ENCODE results near the gene PTGDS.

PTGDS gene

DNA sequence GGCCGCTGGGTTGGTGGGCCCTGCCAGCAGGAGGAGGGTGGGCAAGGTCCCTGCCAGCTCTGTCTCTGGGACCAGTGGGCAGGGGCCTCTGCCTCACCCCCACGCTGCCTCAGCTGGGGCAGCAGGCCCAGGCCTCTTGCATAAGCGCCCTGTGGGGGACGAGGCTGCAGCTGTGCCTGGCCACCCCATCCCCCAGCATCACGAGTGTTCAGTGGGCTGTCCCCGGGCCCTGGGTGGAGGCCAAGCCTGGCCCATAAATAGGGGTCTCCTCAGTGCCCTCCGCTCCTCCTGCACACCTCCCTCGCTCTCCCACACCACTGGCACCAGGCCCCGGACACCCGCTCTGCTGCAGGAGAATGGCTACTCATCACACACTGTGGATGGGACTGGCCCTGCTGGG lies at the start of gene PTGDS:
Gene PTGDS, plus strand, starts transcription at position 282 of the 400 bp plus-strand sequence. Its CDS starts 75 bp downstream, at position 357.
- Histone ChIP-seq H3K9me3 (ENCODE audit: control insufficient read depth in 1 of 2, low read length in 2 of 2) (no peaks in the 10 kb centered on the region), H3K27ac (ENCODE audit: low read length) (no peak within 1 kb of the TSS), H3K4me1 (ENCODE audit: control insufficient read depth in 1 of 2, insufficient read depth in 2 of 2, low read length in 2 of 2) (peaks cover 0 to 19% of the 10 kb centered on the region in 2 donors), H3K4me3 (ENCODE audit: low read depth in 1 of 2, low read length in 2 of 2) (peak within 1 kb of the TSS in 1 of 2 donors; percentile 60), H3K36me3 (ENCODE audit: control insufficient read depth in 1 of 2, insufficient read depth in 2 of 2, low read length in 2 of 2) (no peaks in the 10 kb centered on the region), H3K27me3 (ENCODE audit: low read depth, low read length) (no peaks in the 10 kb centered on the region)

DNA sequence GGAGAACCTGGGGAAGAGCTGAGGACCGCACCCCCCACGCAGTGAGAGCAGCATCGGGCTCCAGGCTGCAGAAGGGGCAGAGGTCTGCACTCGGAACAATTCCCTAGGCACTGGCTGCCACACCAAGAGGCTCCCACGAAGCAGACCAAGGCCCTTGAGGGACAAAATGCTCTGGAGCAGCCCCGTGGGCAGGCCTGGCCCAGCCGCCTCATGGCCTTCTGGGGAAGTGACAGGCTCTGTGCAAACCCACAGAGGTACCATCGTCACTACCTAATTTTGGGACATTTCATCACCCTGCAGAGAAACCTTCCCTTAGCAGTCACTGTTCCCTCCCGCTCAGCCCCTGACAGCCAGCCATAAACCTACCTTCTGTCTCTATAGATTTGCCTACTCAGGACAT lies 48.7 kb upstream of the PTGDS start:
- Histone ChIP-seq H3K9me3 (ENCODE audit: control insufficient read depth in 1 of 2, low read length in 2 of 2) (no peaks in the 10 kb centered on the region), H3K36me3 (ENCODE audit: control insufficient read depth in 1 of 2, insufficient read depth in 2 of 2, low read length in 2 of 2) (peaks cover 10 to 26% of the 10 kb centered on the region in 2 donors), H3K27ac (ENCODE audit: low read length) (no peak overlapping the region), H3K27me3 (ENCODE audit: low read depth, low read length) (no peaks in the 10 kb centered on the region), H3K4me1 (ENCODE audit: control insufficient read depth in 1 of 2, insufficient read depth in 2 of 2, low read length in 2 of 2) (no peaks in the 10 kb centered on the region), H3K4me3 (ENCODE audit: low read depth in 1 of 2, low read length in 2 of 2) (no peak overlapping the region)

DNA sequence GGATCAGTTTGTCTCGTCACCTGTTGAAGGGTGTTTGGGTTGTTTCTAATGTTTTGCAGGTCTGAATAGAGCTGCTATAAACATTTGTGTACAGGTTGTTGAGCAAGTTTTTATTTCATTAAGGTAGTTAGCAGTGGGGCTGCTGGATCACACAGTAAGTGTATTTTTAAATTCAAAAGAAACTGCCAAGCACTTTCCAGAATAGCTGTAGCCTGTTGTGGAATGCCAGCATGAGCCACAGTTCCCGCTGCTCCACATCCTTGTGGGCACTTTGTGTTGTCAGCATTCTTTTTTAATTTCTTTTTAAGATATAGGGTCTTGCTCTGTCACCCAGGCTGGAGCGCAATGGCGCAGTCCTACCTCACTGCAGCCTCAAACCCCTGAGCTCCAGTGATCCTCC lies 47.3 kb upstream of the PTGDS start:
- Histone ChIP-seq H3K4me3 (ENCODE audit: low read depth in 1 of 2, low read length in 2 of 2) (no peak overlapping the region), H3K27ac (ENCODE audit: low read length) (no peak overlapping the region), H3K9me3 (ENCODE audit: control insufficient read depth in 1 of 2, low read length in 2 of 2) (no peaks in the 10 kb centered on the region), H3K4me1 (ENCODE audit: control insufficient read depth in 1 of 2, insufficient read depth in 2 of 2, low read length in 2 of 2) (no peaks in the 10 kb centered on the region), H3K27me3 (ENCODE audit: low read depth, low read length) (no peaks in the 10 kb centered on the region), H3K36me3 (ENCODE audit: control insufficient read depth in 1 of 2, insufficient read depth in 2 of 2, low read length in 2 of 2) (peaks cover 10 to 15% of the 10 kb centered on the region in 2 donors)

DNA sequence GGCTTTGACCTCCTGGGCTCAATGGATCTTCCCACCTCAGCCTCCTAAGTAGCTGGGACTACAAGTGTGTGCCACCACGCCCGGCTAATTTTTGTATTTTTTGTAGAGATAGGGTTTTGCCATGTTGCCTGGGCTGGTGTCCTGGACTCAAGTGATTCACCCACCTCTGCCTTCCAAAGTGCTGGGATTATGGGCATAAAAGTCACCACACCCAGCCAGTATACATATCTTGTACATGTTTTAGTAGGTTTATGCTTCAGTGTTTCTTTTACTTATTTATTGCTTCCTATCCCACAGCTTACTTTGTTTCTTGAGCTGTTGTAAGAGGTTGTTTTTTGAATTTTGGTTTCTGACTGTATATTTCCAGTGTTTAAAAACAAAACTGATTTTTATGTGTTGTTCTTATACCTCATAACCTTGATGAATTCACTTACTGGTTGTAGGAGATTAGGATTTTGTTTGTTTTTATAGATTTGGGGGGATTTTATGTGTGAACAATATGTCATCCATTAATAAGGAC lies 45.6 kb upstream of the PTGDS start:
- Histone ChIP-seq H3K4me3 (ENCODE audit: low read depth in 1 of 2, low read length in 2 of 2) (no peak overlapping the region), H3K27me3 (ENCODE audit: low read depth, low read length) (no peaks in the 10 kb centered on the region), H3K4me1 (ENCODE audit: control insufficient read depth in 1 of 2, insufficient read depth in 2 of 2, low read length in 2 of 2) (no peaks in the 10 kb centered on the region), H3K9me3 (ENCODE audit: control insufficient read depth in 1 of 2, low read length in 2 of 2) (no peaks in the 10 kb centered on the region), H3K27ac (ENCODE audit: low read length) (no peak overlapping the region), H3K36me3 (ENCODE audit: control insufficient read depth in 1 of 2, insufficient read depth in 2 of 2, low read length in 2 of 2) (peaks cover 2 to 3% of the 10 kb centered on the region in 2 donors)

DNA sequence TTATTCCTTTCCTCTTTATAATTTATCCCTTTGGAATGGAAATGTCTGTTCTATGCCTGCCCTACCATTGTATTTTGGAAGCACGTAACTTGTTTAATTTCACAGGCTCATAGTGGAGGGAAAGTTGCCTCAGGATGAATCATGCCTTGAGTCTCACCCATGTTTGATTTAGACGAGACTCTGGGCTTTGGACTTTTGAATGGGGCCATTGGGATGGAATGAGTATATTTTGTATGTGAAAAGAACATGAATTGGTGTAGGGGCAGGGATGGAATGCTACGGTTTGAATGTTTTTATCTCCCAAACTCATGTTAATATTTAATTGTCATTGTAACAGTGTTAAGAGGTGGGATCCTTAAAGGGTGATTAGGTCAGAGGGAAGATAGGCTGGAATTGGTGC lies 43.0 kb upstream of the PTGDS start:
- no peaks in the 10 kb centered on the region for H3K27me3 ChIP-seq (ENCODE audit: low read depth, low read length)
- peaks cover 0 to 10% of the 10 kb centered on the region in 2 donors for H3K36me3 ChIP-seq (ENCODE audit: control insufficient read depth in 1 of 2, insufficient read depth in 2 of 2, low read length in 2 of 2)
- H3K27ac ChIP-seq (ENCODE audit: low read length) = no peak overlapping the region
- H3K4me1 ChIP-seq (ENCODE audit: control insufficient read depth in 1 of 2, insufficient read depth in 2 of 2, low read length in 2 of 2) = no peaks in the 10 kb centered on the region
- no peaks in the 10 kb centered on the region for H3K9me3 ChIP-seq (ENCODE audit: control insufficient read depth in 1 of 2, low read length in 2 of 2)
- no peak overlapping the region for H3K4me3 ChIP-seq (ENCODE audit: low read depth in 1 of 2, low read length in 2 of 2)

DNA sequence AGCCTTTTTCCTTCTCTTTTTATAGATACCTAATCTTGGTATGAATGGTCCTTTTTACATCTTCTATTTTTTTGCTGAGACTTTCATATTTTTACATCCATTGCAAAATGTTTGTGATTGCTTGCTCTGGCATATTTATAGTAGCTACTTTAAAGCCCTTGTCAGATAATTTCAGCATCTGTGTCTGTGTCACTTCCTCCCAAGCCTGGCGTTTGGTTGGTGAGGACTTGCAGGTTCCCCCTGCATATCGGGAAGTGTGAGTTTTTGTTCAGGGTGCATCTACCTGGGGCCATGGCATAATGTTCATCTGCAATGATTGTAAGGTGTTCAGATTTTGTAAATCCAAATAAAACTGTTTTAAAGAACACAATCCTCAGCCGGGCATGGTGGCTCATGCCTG lies 41.7 kb upstream of the PTGDS start:
- no peaks in the 10 kb centered on the region for H3K4me1 ChIP-seq (ENCODE audit: control insufficient read depth in 1 of 2, insufficient read depth in 2 of 2, low read length in 2 of 2)
- H3K4me3 ChIP-seq (ENCODE audit: low read depth in 1 of 2, low read length in 2 of 2) = no peak overlapping the region
- H3K27me3 ChIP-seq (ENCODE audit: low read depth, low read length) = no peaks in the 10 kb centered on the region
- H3K9me3 ChIP-seq (ENCODE audit: control insufficient read depth in 1 of 2, low read length in 2 of 2) = no peaks in the 10 kb centered on the region
- H3K36me3 ChIP-seq (ENCODE audit: control insufficient read depth in 1 of 2, insufficient read depth in 2 of 2, low read length in 2 of 2) = peaks cover 6 to 24% of the 10 kb centered on the region in 2 donors
- H3K27ac ChIP-seq (ENCODE audit: low read length) = no peak overlapping the region

DNA sequence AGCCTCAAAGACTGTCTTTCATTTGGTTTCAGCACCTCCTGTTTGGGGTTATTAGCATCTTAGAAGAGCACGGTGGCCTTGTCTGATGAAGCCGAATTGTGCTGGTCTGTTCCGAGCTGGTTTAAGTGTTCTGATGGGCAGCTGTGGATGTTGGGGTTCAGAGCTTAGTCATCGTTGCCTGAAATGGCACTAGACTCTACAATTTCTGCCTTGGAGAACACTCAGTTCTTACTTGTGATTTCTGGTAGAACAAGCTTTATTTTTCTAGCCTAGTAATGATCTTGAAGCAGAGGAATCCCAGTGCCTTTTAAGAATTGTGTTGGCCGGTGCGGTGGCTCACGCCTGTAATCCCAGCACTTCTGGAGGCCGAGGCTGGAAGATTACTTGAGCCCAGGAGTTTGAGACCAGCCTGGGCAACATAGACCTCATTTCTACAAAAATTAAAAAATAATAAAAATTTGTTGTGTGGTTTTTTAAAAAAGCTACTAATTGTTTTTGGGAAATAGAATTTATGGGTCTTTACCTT lies 40.6 kb upstream of the PTGDS start:
- Histone ChIP-seq H3K4me1 (ENCODE audit: control insufficient read depth in 1 of 2, insufficient read depth in 2 of 2, low read length in 2 of 2) (no peaks in the 10 kb centered on the region), H3K27ac (ENCODE audit: low read length) (no peak overlapping the region), H3K27me3 (ENCODE audit: low read depth, low read length) (no peaks in the 10 kb centered on the region), H3K9me3 (ENCODE audit: control insufficient read depth in 1 of 2, low read length in 2 of 2) (no peaks in the 10 kb centered on the region), H3K36me3 (ENCODE audit: control insufficient read depth in 1 of 2, insufficient read depth in 2 of 2, low read length in 2 of 2) (peaks cover 10 to 34% of the 10 kb centered on the region in 2 donors), H3K4me3 (ENCODE audit: low read depth in 1 of 2, low read length in 2 of 2) (no peak overlapping the region)

DNA sequence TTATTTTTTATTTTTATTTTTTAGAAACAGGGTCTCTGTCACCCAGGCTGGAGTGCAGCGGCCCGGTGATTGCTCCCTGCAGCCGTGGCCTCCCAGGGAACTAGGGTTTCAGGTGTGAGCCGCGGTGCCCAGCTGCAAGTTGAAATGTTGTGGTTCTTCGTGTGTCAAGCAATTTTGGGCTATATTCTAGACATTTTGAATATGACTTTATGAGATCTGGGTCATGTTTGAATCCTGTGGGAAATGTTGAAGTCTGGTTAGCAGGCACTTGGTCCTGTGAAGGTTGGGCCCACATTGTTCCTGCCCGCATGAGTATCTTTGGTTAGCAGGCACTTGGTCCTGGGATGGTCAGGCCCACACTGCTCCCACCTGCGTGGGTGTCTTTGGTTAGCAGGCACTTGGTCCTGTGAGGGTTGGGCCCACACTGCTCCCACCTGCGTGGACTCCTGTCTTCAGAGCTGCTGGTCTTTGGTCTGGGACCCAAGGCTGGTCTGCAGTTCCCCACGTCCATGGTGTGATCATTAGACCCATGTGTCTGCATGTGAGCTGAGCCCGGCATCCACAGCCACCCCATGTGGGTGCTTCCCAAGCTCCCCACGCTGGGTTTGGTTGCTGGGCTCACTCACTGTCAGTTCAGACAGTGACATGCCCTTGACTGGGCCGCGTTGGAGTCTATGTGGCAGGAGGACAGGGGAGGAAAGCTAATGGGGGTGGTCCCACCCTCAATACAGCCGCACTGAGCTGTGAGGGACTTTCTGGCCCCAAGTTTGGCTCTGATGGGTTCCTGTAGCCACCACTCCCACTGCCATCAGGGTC lies 39.9 kb upstream of the PTGDS start:
- no peaks in the 10 kb centered on the region for H3K27me3 ChIP-seq (ENCODE audit: low read depth, low read length)
- H3K4me1 ChIP-seq (ENCODE audit: control insufficient read depth in 1 of 2, insufficient read depth in 2 of 2, low read length in 2 of 2) = no peaks in the 10 kb centered on the region
- peaks cover 13 to 41% of the 10 kb centered on the region in 2 donors for H3K36me3 ChIP-seq (ENCODE audit: control insufficient read depth in 1 of 2, insufficient read depth in 2 of 2, low read length in 2 of 2)
- no peak overlapping the region for H3K4me3 ChIP-seq (ENCODE audit: low read depth in 1 of 2, low read length in 2 of 2)
- no peaks in the 10 kb centered on the region for H3K9me3 ChIP-seq (ENCODE audit: control insufficient read depth in 1 of 2, low read length in 2 of 2)
- H3K27ac ChIP-seq (ENCODE audit: low read length) = no peak overlapping the region

DNA sequence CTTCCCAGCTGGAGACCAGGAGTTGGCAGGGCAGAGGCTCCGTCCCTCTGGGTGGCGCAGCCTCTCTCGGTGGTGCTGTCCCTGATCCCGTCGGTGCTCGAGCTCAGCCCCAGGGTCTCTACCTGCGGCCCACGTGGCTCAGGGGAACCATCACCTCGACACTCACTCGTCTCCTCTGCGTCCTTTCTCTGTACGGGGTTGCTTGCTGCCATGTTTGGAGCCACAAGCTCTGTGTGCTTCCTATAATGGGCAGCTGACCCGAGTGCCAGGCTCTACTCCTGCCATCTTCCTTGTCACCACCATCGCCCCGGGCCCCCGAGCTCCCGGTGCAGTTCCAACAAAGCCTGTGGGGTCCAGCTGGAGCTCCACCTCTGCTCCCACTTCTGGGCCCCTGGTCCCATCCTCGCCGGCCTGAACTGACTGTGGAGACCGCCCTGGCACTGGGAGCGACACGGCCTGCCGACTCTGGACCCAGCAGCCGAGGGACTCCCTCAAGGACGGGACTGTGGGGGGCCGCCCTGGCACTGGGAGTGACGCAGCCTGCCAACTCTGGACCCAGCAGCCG lies 37.8 kb upstream of the PTGDS start:
- Histone ChIP-seq H3K27me3 (ENCODE audit: low read depth, low read length) (no peaks in the 10 kb centered on the region), H3K36me3 (ENCODE audit: control insufficient read depth in 1 of 2, insufficient read depth in 2 of 2, low read length in 2 of 2) (peaks cover 13 to 48% of the 10 kb centered on the region in 2 donors), H3K9me3 (ENCODE audit: control insufficient read depth in 1 of 2, low read length in 2 of 2) (no peaks in the 10 kb centered on the region), H3K27ac (ENCODE audit: low read length) (no peak overlapping the region), H3K4me1 (ENCODE audit: control insufficient read depth in 1 of 2, insufficient read depth in 2 of 2, low read length in 2 of 2) (peaks cover 0 to 15% of the 10 kb centered on the region in 2 donors), H3K4me3 (ENCODE audit: low read depth in 1 of 2, low read length in 2 of 2) (no peak overlapping the region)

DNA sequence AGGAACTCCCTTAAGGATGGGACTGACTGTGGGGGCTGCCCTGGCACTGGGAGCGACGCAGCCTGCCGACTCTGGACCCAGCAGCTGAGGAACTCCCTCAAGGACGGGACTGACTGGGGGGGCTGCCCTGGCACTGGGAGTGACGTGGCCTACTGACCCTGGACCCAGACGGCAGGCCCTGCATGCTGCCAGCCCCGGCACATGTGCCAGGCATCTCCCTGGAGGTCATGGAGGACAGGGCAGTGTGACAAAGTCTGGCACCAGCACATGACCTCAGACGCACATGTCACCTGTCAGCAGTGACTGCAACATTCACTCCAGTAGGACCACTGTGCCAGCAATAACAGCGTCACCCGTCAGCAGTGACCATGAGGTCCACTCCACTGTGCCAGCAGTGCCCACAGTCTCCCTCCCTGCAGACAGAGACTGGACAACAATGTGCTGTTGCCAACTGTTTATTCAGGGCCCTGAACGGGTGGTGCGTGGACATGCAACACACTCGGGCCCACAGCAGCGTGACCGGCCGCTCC lies 37.2 kb upstream of the PTGDS start:
- H3K27ac ChIP-seq (ENCODE audit: low read length) = no peak overlapping the region
- peaks cover 0 to 15% of the 10 kb centered on the region in 2 donors for H3K4me1 ChIP-seq (ENCODE audit: control insufficient read depth in 1 of 2, insufficient read depth in 2 of 2, low read length in 2 of 2)
- no peaks in the 10 kb centered on the region for H3K27me3 ChIP-seq (ENCODE audit: low read depth, low read length)
- peaks cover 13 to 48% of the 10 kb centered on the region in 2 donors for H3K36me3 ChIP-seq (ENCODE audit: control insufficient read depth in 1 of 2, insufficient read depth in 2 of 2, low read length in 2 of 2)
- no peak overlapping the region for H3K4me3 ChIP-seq (ENCODE audit: low read depth in 1 of 2, low read length in 2 of 2)
- H3K9me3 ChIP-seq (ENCODE audit: control insufficient read depth in 1 of 2, low read length in 2 of 2) = no peaks in the 10 kb centered on the region

DNA sequence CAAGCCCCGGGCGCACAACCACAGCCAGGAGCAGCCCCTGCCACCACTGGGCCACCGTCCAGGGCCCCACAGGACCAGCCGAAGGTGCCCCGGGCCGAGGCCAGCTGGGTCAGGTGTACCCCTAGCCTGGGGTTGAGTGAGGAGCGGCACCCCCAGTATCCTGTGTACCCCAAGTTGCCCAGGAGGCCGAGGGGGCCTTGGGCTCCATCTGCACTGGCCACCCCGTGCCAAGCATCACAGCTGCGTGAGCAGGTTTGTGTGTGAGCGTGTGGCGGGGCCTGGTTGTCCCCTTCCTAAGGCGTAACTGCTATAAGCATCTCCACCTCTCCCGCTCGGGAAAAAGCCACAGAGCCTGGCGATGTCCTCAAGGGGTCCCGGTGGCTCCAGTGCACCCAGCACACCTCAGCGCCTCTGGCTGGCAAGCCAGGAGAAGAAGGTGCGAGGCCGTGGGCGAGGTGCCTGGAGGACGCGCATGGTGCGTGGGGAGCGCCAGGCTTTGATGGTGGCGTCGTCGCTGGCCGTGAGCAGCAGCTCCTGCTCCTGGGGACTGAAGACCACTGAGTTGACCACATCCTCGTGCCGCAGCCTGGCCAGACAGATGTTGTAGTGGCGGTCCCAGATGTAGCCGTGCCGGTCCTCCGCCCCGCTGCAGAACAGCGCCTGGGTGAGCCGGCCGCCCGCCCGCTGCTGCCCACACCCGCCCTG lies 36.6 kb upstream of the PTGDS start:
- peaks cover 13 to 48% of the 10 kb centered on the region in 2 donors for H3K36me3 ChIP-seq (ENCODE audit: control insufficient read depth in 1 of 2, insufficient read depth in 2 of 2, low read length in 2 of 2)
- no peaks in the 10 kb centered on the region for H3K27me3 ChIP-seq (ENCODE audit: low read depth, low read length)
- no peak overlapping the region for H3K27ac ChIP-seq (ENCODE audit: low read length)
- H3K9me3 ChIP-seq (ENCODE audit: control insufficient read depth in 1 of 2, low read length in 2 of 2) = no peaks in the 10 kb centered on the region
- H3K4me1 ChIP-seq (ENCODE audit: control insufficient read depth in 1 of 2, insufficient read depth in 2 of 2, low read length in 2 of 2) = peaks cover 0 to 15% of the 10 kb centered on the region in 2 donors
- no peak overlapping the region for H3K4me3 ChIP-seq (ENCODE audit: low read depth in 1 of 2, low read length in 2 of 2)
